ENCODE results near the gene SPRY2.
"Not testable (repeated sequence)": the region's sequence is repeated elsewhere in the genome, so short reads cannot be mapped to it uniquely, and the experiment has no call there.

The SPRY2 gene

DNA sequence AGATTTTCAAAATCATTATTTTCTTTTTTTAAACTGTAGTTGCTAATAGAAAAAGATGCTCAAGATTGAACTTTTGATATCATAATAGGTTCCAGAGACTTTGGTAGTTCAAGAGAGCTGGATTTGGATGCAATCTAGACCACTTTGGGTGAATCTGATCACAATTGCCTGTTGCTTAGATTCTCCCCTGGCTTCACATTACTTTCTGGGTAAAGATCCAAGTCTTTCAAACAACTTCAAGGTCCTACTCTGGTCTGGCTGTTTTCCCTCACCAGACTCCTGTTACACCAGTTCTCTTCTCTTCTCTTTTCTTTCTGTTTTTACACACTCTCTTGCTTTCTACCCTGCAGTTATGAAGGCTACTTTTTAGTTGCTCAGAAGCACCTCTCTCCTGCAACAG is 7.4 kb upstream of the SPRY2 start:
- H4K20me1 ChIP-seq (ENCODE audit: insufficient read depth, low read length), result no peaks in the 10 kb centered on the region
- H3K27me3 ChIP-seq (replicated peaks; ENCODE audit: insufficient read depth, low read length), result no peaks in the 10 kb centered on the region
- no peak overlapping the region for H3K27ac ChIP-seq (ENCODE audit: low read length)
- H3K4me2 ChIP-seq (ENCODE audit: low read depth, low read length), result no peak overlapping the region
- no peak overlapping the region for H3K9ac ChIP-seq (ENCODE audit: low read length)
- TF ChIP-seq EZH2 (optimal IDR thresholded peaks at IDR 0.05; ENCODE audit: low read depth, low read length) (no peak), EZH2phosphoT487 (IDR thresholded peaks at IDR 0.05; ENCODE audit: low read length) (no peak), CTCF (IDR thresholded peaks at IDR 0.05; ENCODE audit: low read length) (no peak)
- H3F3A ChIP-seq (ENCODE audit: insufficient read depth, low read length), result no peaks in the 10 kb centered on the region
- no peak overlapping the region for H2AFZ ChIP-seq (ENCODE audit: low read length)
- no peaks in the 10 kb centered on the region for H3K9me2 ChIP-seq (replicated peaks; ENCODE audit: insufficient read depth, low read length)
- DNase-seq, result no peak
- H3K4me1 ChIP-seq (ENCODE audit: low read length), result no peaks in the 10 kb centered on the region
- H3K36me3 ChIP-seq (replicated peaks; ENCODE audit: insufficient read depth, low read length), result no peaks in the 10 kb centered on the region
- no peaks in the 10 kb centered on the region for H3K9me3 ChIP-seq (replicated peaks; ENCODE audit: insufficient read depth, low read length)
- no peak overlapping the region for H3K4me3 ChIP-seq (ENCODE audit: low read length)
- no peaks in the 10 kb centered on the region for H3K79me2 ChIP-seq (ENCODE audit: low read length)

- no peak for DNase-seq
- H3K9me3 ChIP-seq (replicated peaks; ENCODE audit: insufficient read depth, low read length), result no peaks in the 10 kb centered on the region
- no peak overlapping the region for H3K4me2 ChIP-seq (ENCODE audit: low read depth, low read length)
- no peaks in the 10 kb centered on the region for H3K36me3 ChIP-seq (replicated peaks; ENCODE audit: insufficient read depth, low read length)
- no peaks in the 10 kb centered on the region for H3K79me2 ChIP-seq (ENCODE audit: low read length)
- H3K4me1 ChIP-seq (ENCODE audit: low read length), result no peaks in the 10 kb centered on the region
- H3K27me3 ChIP-seq (replicated peaks; ENCODE audit: insufficient read depth, low read length), result 0 out of 2 replicates have a peak, but pooled peaks cover 5% of the 10 kb centered on the region
- no peak overlapping the region for H2AFZ ChIP-seq (ENCODE audit: low read length)
- H3K9me2 ChIP-seq (replicated peaks; ENCODE audit: insufficient read depth, low read length), result no peaks in the 10 kb centered on the region
- peaks cover 5% of the 10 kb centered on the region; the same call in 1 of the 2 replicates for H3F3A ChIP-seq (ENCODE audit: insufficient read depth, low read length)
- TF ChIP-seq EZH2 (optimal IDR thresholded peaks at IDR 0.05; ENCODE audit: low read depth, low read length), result no peak
- no peak for TF ChIP-seq CTCF (IDR thresholded peaks at IDR 0.05; ENCODE audit: low read length)
- no peak for TF ChIP-seq EZH2phosphoT487 (IDR thresholded peaks at IDR 0.05; ENCODE audit: low read length)
- no peak overlapping the region for H3K4me3 ChIP-seq (ENCODE audit: low read length)
- H3K27ac ChIP-seq (ENCODE audit: low read length), result no peak overlapping the region
- H4K20me1 ChIP-seq (ENCODE audit: insufficient read depth, low read length), result no peaks in the 10 kb centered on the region
- no peak overlapping the region for H3K9ac ChIP-seq (ENCODE audit: low read length)
Measured at GRCh38 chr13:80345771-80346510, 5.0 kb upstream of the SPRY2 start.

DNA sequence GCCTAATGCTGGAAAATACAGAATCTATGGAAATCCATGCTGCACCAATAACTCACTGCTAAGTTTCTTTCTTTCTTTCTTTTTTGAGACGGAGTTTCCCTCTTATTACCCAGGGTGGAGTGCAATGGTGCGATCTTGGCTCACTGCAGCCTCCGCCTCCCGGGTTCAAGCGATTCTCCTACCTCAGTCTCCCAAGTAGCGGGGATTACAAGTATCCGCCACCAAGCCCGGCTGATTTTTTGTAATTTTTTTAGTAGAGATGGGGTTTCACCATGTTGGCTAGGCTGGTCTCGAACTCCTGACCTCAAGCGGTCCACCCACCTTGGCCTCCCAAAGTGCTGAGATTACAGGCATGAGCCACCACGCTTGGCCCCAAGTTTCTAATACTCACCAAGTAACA is 3.1 kb upstream of the SPRY2 start:
- H3K4me2 ChIP-seq (ENCODE audit: low read depth, low read length), result not testable (repeated sequence)

More for the DNA sequence above, 3.1 kb upstream of the SPRY2 start:
- not testable (repeated sequence) for H3K27ac ChIP-seq (ENCODE audit: low read length); H3K79me2 ChIP-seq (ENCODE audit: low read length); H2AFZ ChIP-seq (ENCODE audit: low read length); DNase-seq; H4K20me1 ChIP-seq (ENCODE audit: insufficient read depth, low read length); H3K36me3 ChIP-seq (replicated peaks; ENCODE audit: insufficient read depth, low read length); H3K9ac ChIP-seq (ENCODE audit: low read length); H3K9me2 ChIP-seq (replicated peaks; ENCODE audit: insufficient read depth, low read length); H3K9me3 ChIP-seq (replicated peaks; ENCODE audit: insufficient read depth, low read length); H3K4me3 ChIP-seq (ENCODE audit: low read length); H3F3A ChIP-seq (ENCODE audit: insufficient read depth, low read length); H3K4me1 ChIP-seq (ENCODE audit: low read length); H3K27me3 ChIP-seq (replicated peaks; ENCODE audit: insufficient read depth, low read length)
